ENCODE data around the gene OCIAD2. TPM values are rescaled to one million over a fixed set of nuclear protein-coding genes. Genes with fewer than 3 reads are reported as not detected.

Gene OCIAD2
- total RNA-seq, 4 donors from 2014 or later = 4.4 to 71.7 (median 30.3) TPM

GRCh38 chr4:48836658-48837057 is 69.9 kb downstream of the OCIAD2 start:
- Histone ChIP-seq H3K27me3 (no peaks in the 10 kb centered on the region), H3K27ac (no peak overlapping the region), H3K9me3 (no peaks in the 10 kb centered on the region), H3K4me3 (no peak overlapping the region), H3K4me1 (peaks cover 9 to 17% (median 14%) of the 10 kb centered on the region in 4 donors), H3K36me3 (peaks cover 0 to 48% (median 21%) of the 10 kb centered on the region in 4 donors)
- in situ Hi-C loops (cut with MboI; ENCODE audit: low pct_ligation_motif_present in 1 of 4, low pct_unique_long_range_greater_than_20kb in 1 of 4, low sequenced_read_pairs in 3 of 4) (loop anchor here in 1 of 4 donors (10.0 kb wide), 1 partner anchor 52 kb away; the partner anchor contains the start of gene FRYL), intact Hi-C loops (cut with DNase I; ENCODE audit: low total_unique reads) (no loop called here)
- no peak for TF ChIP-seq POLR2A (IDR thresholded peaks at IDR 0.05)
- no peak for TF ChIP-seq EP300 (IDR thresholded peaks at IDR 0.05; ENCODE audit: low read depth)
- TF ChIP-seq POLR2AphosphoS5 (IDR thresholded peaks at IDR 0.05) = no peak
- no peak for TF ChIP-seq CTCF (IDR thresholded peaks at IDR 0.05)
- DNase-seq = no peak
- WGBS, 2 donors (ENCODE audit: low coverage in 1 of 2) = 96 to 97% methylated on average over 4 of the region's 4 CpGs

Small RNA genes lying within 50 kb of the gene (small RNA-seq; reads per million reads assigned to genes)
- gene AC020593.1 (0 reads per million in 4 donors), gene RNU6-158P (0 reads per million in 4 donors)

Other genes with a start within 250 kb of the OCIAD2 start
- gene FRYL, start 126.5 kb downstream of the OCIAD2 start, total RNA-seq = 100 to 1,000 TPM; 477 to 645 (median 545) TPM
- gene OCIAD1, start 75.7 kb downstream of the OCIAD2 start, total RNA-seq = 100 to 1,000 TPM; 104 to 264 (median 115) TPM
- 10 to 100 TPM; 13.5 to 43.3 (median 34.8) TPM for gene CWH43, start 79.5 kb upstream of the OCIAD2 start, total RNA-seq